ENCODE results near the gene KRI1. TPM values are rescaled to one million over a fixed set of nuclear protein-coding genes. Genes with fewer than 3 reads are reported as not detected.
"Not testable (repeated sequence)": the region's sequence is repeated elsewhere in the genome, so short reads cannot be mapped to it uniquely, and the experiment has no call there.

The KRI1 gene
- total and polyA plus RNA-seq, 2 experiments from 2014 or later, result 23.8 to 43.2 TPM

DNA sequence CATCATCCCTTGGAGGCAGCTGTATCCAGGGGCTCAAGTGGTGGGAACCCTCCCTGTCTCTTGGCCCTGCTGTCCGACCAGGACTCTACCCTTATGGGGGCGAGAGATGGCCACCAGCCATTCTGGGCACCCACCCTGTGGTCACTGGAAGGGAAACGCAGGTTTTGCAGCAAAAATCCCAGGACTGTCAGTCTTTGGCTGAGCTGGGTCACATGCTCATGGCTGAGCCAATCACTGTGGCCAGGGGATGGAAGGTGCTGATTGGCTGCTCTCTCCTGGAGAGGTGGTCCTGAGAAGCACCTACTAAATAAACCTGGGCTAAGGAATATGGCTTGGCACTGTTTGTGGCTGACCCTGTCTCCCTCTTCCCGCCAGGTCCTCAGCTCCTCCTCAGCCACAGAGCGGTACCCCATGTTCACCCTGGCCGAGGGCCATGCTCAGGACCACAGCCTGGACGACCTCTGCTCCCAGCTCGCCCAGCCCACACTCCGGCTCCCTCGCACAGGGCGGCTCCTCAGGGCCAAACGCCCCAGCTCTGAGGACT is 13.2 kb downstream of the KRI1 start:
- no peaks in the 10 kb centered on the region for H3K79me2 ChIP-seq (replicated peaks; ENCODE audit: insufficient read depth)
- H3K4me3 ChIP-seq, result no peak overlapping the region
- DNase-seq (ENCODE audit: low spot score) (peak; percentile 82), ATAC-seq (peak; percentile 91)
- H4K20me1 ChIP-seq (replicated peaks; ENCODE audit: insufficient read depth), result peaks cover 8% of the 10 kb centered on the region
- Mint-ChIP-seq H3K27ac (no peak overlapping the region), H3K4me1 (no peaks in the 10 kb centered on the region), H3K9me3 (no peaks in the 10 kb centered on the region), H3K27me3 (ENCODE audit: insufficient read depth, low read depth, poor library complexity) (peaks cover 22% of the 10 kb centered on the region), H3K36me3 (ENCODE audit: low read depth) (peaks cover 82% of the 10 kb centered on the region), H3K4me3 (no peak overlapping the region)
- H2AFZ ChIP-seq, result no peak overlapping the region
- no peaks in the 10 kb centered on the region for H3K9me2 ChIP-seq (ENCODE audit: insufficient read depth)
- H3K27me3 ChIP-seq (ENCODE audit: insufficient read depth), result no peaks in the 10 kb centered on the region
- no peaks in the 10 kb centered on the region for H3K4me1 ChIP-seq (ENCODE audit: insufficient read depth)
- peaks cover 30% of the 10 kb centered on the region for H3F3A ChIP-seq (replicated peaks; ENCODE audit: low read depth)
- no peak overlapping the region for H3K4me2 ChIP-seq
- no peak overlapping the region for H3K27ac ChIP-seq (ENCODE audit: low read depth)
- TF ChIP-seq ZNF114 (CRISPR knock-in tag; IDR thresholded peaks at IDR 0.05), result no peak
- no peak for TF ChIP-seq EZH2 (IDR thresholded peaks at IDR 0.05; ENCODE audit: low read depth, unreplicated experiment)
- H3K36me3 ChIP-seq (ENCODE audit: insufficient read depth), result peaks cover 16% of the 10 kb centered on the region; the same call in 1 of the 2 replicates

DNA sequence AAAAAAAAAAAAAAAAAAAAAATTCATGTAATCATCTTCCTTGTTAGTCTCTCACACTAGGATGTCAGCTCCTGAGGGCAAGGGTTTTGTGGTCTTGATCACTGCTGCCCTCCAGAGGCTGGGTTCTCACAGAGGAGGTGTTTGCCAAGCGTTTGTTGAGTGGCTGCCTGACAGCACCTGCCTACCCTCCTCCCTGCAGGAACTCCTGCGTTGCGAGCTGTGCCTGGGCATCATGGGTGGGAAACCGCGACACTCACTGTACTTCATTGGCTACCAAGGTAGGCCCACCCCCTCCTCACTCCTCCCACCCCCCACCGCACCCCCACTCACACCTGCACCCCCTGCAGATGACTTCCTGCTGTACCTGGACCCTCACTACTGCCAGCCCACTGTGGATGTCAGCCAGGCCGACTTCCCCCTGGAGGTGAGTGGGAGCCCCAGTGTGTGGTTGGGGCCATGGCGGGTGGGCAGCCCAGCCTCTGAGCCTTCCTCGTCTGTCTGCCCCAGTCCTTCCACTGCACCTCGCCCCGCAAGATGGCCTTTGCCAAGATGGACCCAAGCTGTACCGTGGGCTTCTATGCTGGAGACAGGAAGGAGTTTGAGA is 14.0 kb downstream of the KRI1 start:
- H3F3A ChIP-seq (replicated peaks; ENCODE audit: low read depth), result peaks cover 30% of the 10 kb centered on the region
- no peak overlapping the region for H3K4me3 ChIP-seq
- TF ChIP-seq, protein P1, sequence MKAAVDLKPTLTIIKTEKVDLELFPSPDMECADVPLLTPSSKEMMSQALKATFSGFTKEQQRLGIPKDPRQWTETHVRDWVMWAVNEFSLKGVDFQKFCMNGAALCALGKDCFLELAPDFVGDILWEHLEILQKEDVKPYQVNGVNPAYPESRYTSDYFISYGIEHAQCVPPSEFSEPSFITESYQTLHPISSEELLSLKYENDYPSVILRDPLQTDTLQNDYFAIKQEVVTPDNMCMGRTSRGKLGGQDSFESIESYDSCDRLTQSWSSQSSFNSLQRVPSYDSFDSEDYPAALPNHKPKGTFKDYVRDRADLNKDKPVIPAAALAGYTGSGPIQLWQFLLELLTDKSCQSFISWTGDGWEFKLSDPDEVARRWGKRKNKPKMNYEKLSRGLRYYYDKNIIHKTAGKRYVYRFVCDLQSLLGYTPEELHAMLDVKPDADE (IDR thresholded peaks at IDR 0.05), result no peak
- TF ChIP-seq JUNB (IDR thresholded peaks at IDR 0.05; ENCODE audit: unreplicated experiment) (no peak), STAT1 (IDR thresholded peaks at IDR 0.05; ENCODE audit: unreplicated experiment) (no peak), NANOG (IDR thresholded peaks at IDR 0.05; ENCODE audit: borderline replicate concordance) (no peak), POLR2AphosphoS5 (IDR thresholded peaks at IDR 0.05; ENCODE audit: low read depth) (no peak)
- TF ChIP-seq, protein P2, sequence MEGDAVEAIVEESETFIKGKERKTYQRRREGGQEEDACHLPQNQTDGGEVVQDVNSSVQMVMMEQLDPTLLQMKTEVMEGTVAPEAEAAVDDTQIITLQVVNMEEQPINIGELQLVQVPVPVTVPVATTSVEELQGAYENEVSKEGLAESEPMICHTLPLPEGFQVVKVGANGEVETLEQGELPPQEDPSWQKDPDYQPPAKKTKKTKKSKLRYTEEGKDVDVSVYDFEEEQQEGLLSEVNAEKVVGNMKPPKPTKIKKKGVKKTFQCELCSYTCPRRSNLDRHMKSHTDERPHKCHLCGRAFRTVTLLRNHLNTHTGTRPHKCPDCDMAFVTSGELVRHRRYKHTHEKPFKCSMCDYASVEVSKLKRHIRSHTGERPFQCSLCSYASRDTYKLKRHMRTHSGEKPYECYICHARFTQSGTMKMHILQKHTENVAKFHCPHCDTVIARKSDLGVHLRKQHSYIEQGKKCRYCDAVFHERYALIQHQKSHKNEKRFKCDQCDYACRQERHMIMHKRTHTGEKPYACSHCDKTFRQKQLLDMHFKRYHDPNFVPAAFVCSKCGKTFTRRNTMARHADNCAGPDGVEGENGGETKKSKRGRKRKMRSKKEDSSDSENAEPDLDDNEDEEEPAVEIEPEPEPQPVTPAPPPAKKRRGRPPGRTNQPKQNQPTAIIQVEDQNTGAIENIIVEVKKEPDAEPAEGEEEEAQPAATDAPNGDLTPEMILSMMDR (conservative IDR thresholded peaks at IDR 0.05; ENCODE audit: low read depth in 2 of 2), result peak; percentile 25 to 76; a peak in 3 of 4 replicates
- H3K27ac ChIP-seq (ENCODE audit: low read depth), result 0 out of 2 replicates have a peak overlapping the region, but pooled peaks have one; percentile 14
- Mint-ChIP-seq H3K4me1 (no peaks in the 10 kb centered on the region), H3K36me3 (ENCODE audit: low read depth) (peaks cover 83% of the 10 kb centered on the region), H3K27ac (no peak overlapping the region), H3K27me3 (ENCODE audit: insufficient read depth, low read depth, poor library complexity) (peaks cover 24% of the 10 kb centered on the region), H3K4me3 (no peak overlapping the region), H3K9me3 (no peaks in the 10 kb centered on the region)
- H3K9me2 ChIP-seq (ENCODE audit: insufficient read depth), result no peaks in the 10 kb centered on the region
- peaks cover 16% of the 10 kb centered on the region; the same call in 1 of the 2 replicates for H3K36me3 ChIP-seq (ENCODE audit: insufficient read depth)
- H3K4me1 ChIP-seq (ENCODE audit: insufficient read depth), result no peaks in the 10 kb centered on the region
- no peaks in the 10 kb centered on the region for H3K27me3 ChIP-seq (ENCODE audit: insufficient read depth)
- H4K20me1 ChIP-seq (replicated peaks; ENCODE audit: insufficient read depth), result peaks cover 8% of the 10 kb centered on the region
- H3K79me2 ChIP-seq (replicated peaks; ENCODE audit: insufficient read depth), result no peaks in the 10 kb centered on the region
- ATAC-seq (peak; percentile 38), DNase-seq (ENCODE audit: low spot score) (peak; percentile 69)
- no peak overlapping the region for H3K4me2 ChIP-seq
- H2AFZ ChIP-seq, result no peak overlapping the region

DNA sequence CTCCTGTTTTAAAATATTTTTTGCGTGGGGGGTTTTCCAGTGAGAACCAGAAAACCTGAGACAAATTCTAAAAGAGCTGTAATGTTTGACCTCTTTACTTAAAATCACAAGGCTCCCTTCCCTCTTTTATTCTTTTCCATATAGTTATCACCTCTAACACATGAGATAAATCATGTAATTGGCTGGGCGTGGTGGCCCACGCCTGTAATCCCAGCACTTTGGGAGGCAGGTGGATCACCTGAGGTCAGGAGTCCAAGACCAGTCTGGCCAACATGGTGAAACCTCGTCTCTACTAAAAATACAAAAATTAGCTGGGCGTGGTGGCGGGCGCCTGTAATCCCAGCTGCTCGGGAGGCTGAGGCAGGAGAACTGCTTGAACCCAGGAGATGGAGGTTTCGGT is 14.8 kb downstream of the KRI1 start:
- not testable (repeated sequence) for ATAC-seq; H3K27me3 ChIP-seq (ENCODE audit: insufficient read depth); H3K27ac Mint-ChIP-seq; DNase-seq (ENCODE audit: low spot score); H3K4me3 ChIP-seq; H3K4me1 ChIP-seq (ENCODE audit: insufficient read depth); H3K9me3 Mint-ChIP-seq; H3K4me3 Mint-ChIP-seq; H3K79me2 ChIP-seq (replicated peaks; ENCODE audit: insufficient read depth); H3K9me2 ChIP-seq (ENCODE audit: insufficient read depth); H4K20me1 ChIP-seq (replicated peaks; ENCODE audit: insufficient read depth); H2AFZ ChIP-seq; H3K4me2 ChIP-seq; H3K4me1 Mint-ChIP-seq
- Histone ChIP-seq H3K36me3 (ENCODE audit: insufficient read depth) (peaks cover 16% of the 10 kb centered on the region; the same call in 1 of the 2 replicates), H3K27ac (ENCODE audit: low read depth) (0 out of 2 replicates have a peak overlapping the region, but pooled peaks have one; percentile 14), H3F3A (replicated peaks; ENCODE audit: low read depth) (peaks cover 30% of the 10 kb centered on the region)
- H3K27me3 Mint-ChIP-seq (ENCODE audit: insufficient read depth, low read depth, poor library complexity), result peaks cover 24% of the 10 kb centered on the region
- peaks cover 80% of the 10 kb centered on the region for H3K36me3 Mint-ChIP-seq (ENCODE audit: low read depth)

All from GM23338 (cell line).